K562 (cell line): Measurements from ENCODE around the gene DNAJB1.

ENCODE experiments used
- CAMTA2 ChIP-seq: fragments of 250-450 bp; sonication (Bioruptor Pico); conservative IDR thresholded peaks from 2 replicates; pipeline ENCODE4 v1.5.1; 2022
- CTCF ChIP-seq, 3 experiments: IDR thresholded peaks in 2 of 3; conservative IDR thresholded peaks in 1 of 3; 2 replicates each; pipeline ENCODE4 v1.5.1; 2011 to 2012; ENCODE audit warnings: low read length in 3 of 3, mild to moderate bottlenecking in 3 of 3, control low read depth in 2 of 3, improper control_type of control experiment in 1 of 3, inconsistent platforms in 1 of 3, low read depth in 1 of 3, mixed read lengths in 1 of 3, moderate library complexity in 1 of 3; ENCODE audit not compliant: insufficient read depth in 2 of 3
- FOXP4 ChIP-seq: sonication (generic); formaldehyde crosslinking; IDR thresholded peaks from 2 replicates; pipeline ENCODE4 v1.8.0; 2022; ENCODE audit warnings: mild to moderate bottlenecking, missing genetic modification reagents, borderline replicate concordance
- TARDBP ChIP-seq: fragments of 450-650 bp; IDR thresholded peaks from 2 replicates; pipeline ENCODE4 v1.6.1; 2016

- TF ChIP-seq CTCF (IDR thresholded peaks at IDR 0.05 in 2 of 3, conservative IDR thresholded peaks at IDR 0.05 in 1 of 3; ENCODE audit: insufficient read depth in 2 of 3, low read depth in 1 of 3, low read length in 3 of 3) (no peak; a peak in 1 of 6 replicates), TARDBP (no peak), FOXP4 (CRISPR knock-in tag) (no peak), CAMTA2 (CRISPR knock-in tag) (no peak)
Measured at GRCh38 chr19:14474827-14475226, 43.4 kb downstream of the DNAJB1 start.
